Neuronal stem cell (in vitro differentiated cells): ENCODE measurements around the gene GRIA2.

Experiments used
- DNase-seq: peaks from one replicate; pipeline ENCODE4 v3.0.0-alpha.2; 2013; ENCODE audit warnings: low spot score
- H2AFZ ChIP-seq: one replicate; pipeline ENCODE4 v1.6.1; 2013; ENCODE audit warnings: mild to moderate bottlenecking, low read length, inconsistent platforms
- H2AK5ac ChIP-seq: 2 replicates; pipeline ENCODE4 v1.6.1; 2013; ENCODE audit warnings: low read depth, mild to moderate bottlenecking, inconsistent platforms, low read length, moderate library complexity, mixed read lengths
- H2BK120ac ChIP-seq: 2 replicates; pipeline ENCODE4 v1.6.1; 2013; ENCODE audit warnings: low read depth, mild to moderate bottlenecking, inconsistent platforms, low read length, moderate library complexity, mixed read lengths
- H2BK12ac ChIP-seq: one replicate; pipeline ENCODE4 v1.6.1; 2013; ENCODE audit warnings: low read length, inconsistent platforms
- H2BK15ac ChIP-seq: 2 replicates; pipeline ENCODE4 v1.6.1; 2013; ENCODE audit warnings: mild to moderate bottlenecking, low read length, inconsistent platforms, mixed read lengths
- H2BK5ac ChIP-seq: one replicate; pipeline ENCODE4 v1.6.1; 2013; ENCODE audit warnings: inconsistent platforms, mild to moderate bottlenecking, low read length, moderate library complexity
- H3K14ac ChIP-seq: one replicate; pipeline ENCODE4 v1.6.1; 2013; ENCODE audit warnings: low read length, inconsistent platforms
- H3K18ac ChIP-seq: 2 replicates; pipeline ENCODE4 v1.6.1; 2013; ENCODE audit warnings: low read length, inconsistent platforms
- H3K23ac ChIP-seq: 2 replicates; pipeline ENCODE4 v1.6.1; 2013; ENCODE audit warnings: low read depth, mild to moderate bottlenecking, mixed read lengths, low read length, inconsistent platforms; ENCODE audit not compliant: poor library complexity
- H3K27ac ChIP-seq: replicated peaks from 3 replicates; pipeline ENCODE4 v1.5.1; 2013; ENCODE audit warnings: low read length, inconsistent platforms
- H3K27me3 ChIP-seq, 3 experiments: 2 replicates each; pipeline ENCODE4 v1.6.1; 2013; ENCODE audit warnings: low read length in 3 of 3, mild to moderate bottlenecking in 2 of 3, inconsistent platforms in 1 of 3, low read depth in 1 of 3, mixed read lengths in 1 of 3, moderate library complexity in 1 of 3; ENCODE audit not compliant: control insufficient read depth in 3 of 3, insufficient read depth in 3 of 3
- H3K36me3 ChIP-seq, 2 donors: replicated peaks in 1 of 2; 2 replicates each; pipeline ENCODE4 v1.6.1; 2013; ENCODE audit warnings: low read length in 2 of 2; ENCODE audit not compliant: control insufficient read depth in 2 of 2, insufficient read depth in 2 of 2
- H3K4ac ChIP-seq: 2 replicates; pipeline ENCODE4 v1.6.1; 2013; ENCODE audit warnings: inconsistent platforms, mild to moderate bottlenecking, low read length, moderate library complexity
- H3K4me1 ChIP-seq, 2 donors: 1 replicate in 1 of 2; 2 replicates in 1 of 2; pipeline ENCODE4 v1.6.1; 2013; ENCODE audit warnings: low read length in 2 of 2, low read depth in 1 of 2; ENCODE audit not compliant: control insufficient read depth in 2 of 2, insufficient read depth in 1 of 2
- H3K4me2 ChIP-seq: one replicate; pipeline ENCODE4 v1.6.1; 2013; ENCODE audit warnings: mild to moderate bottlenecking, low read length, inconsistent platforms; ENCODE audit not compliant: insufficient read depth, poor library complexity, severe bottlenecking
- H3K4me3 ChIP-seq, 2 donors: 2 replicates each; pipeline ENCODE4 v1.5.1; 2013; ENCODE audit warnings: low read length in 2 of 2, mild to moderate bottlenecking in 2 of 2, inconsistent platforms in 1 of 2, moderate library complexity in 1 of 2
- H3K79me1 ChIP-seq: one replicate; pipeline ENCODE4 v1.6.1; 2013; ENCODE audit warnings: low read depth, mild to moderate bottlenecking, inconsistent platforms, low read length, moderate library complexity
- H3K9ac ChIP-seq: one replicate; pipeline ENCODE4 v1.6.1; 2013; ENCODE audit warnings: mild to moderate bottlenecking, low read depth, low read length, inconsistent platforms; ENCODE audit not compliant: poor library complexity
- H3K9me3 ChIP-seq, 2 donors: replicated peaks in 1 of 2; 2 replicates each; pipeline versions ENCODE3 to v1.6.1; 2013; ENCODE audit warnings: low read length in 2 of 2, mild to moderate bottlenecking in 2 of 2, inconsistent platforms in 1 of 2, low read depth in 1 of 2, mixed read lengths in 1 of 2, moderate library complexity in 1 of 2; ENCODE audit not compliant: control insufficient read depth in 2 of 2, insufficient read depth in 1 of 2
- H4K8ac ChIP-seq: one replicate; pipeline ENCODE4 v1.6.1; 2013; ENCODE audit warnings: low read depth, mild to moderate bottlenecking, inconsistent platforms, low read length, moderate library complexity
- H4K91ac ChIP-seq: one replicate; pipeline ENCODE4 v1.6.1; 2013; ENCODE audit warnings: low read length, low read depth, mild to moderate bottlenecking, inconsistent platforms; ENCODE audit not compliant: poor library complexity
- WGBS, 2 donors: extraction: QIAGEN DNeasy Blood & Tissue Kit; methylation state at CpG; one replicate each; pipeline ENCODE4 v1.1.7; 2013; ENCODE audit warnings: missing lambda C conversion rate in 2 of 2, mixed read lengths in 1 of 2; ENCODE audit not compliant: insufficient read length in 2 of 2, insufficient replicate concordance in 1 of 2; ENCODE audit errors: extremely low coverage in 2 of 2; 5-methylcytosine and 5-hydroxymethylcytosine counted together

Gene GRIA2

DNA sequence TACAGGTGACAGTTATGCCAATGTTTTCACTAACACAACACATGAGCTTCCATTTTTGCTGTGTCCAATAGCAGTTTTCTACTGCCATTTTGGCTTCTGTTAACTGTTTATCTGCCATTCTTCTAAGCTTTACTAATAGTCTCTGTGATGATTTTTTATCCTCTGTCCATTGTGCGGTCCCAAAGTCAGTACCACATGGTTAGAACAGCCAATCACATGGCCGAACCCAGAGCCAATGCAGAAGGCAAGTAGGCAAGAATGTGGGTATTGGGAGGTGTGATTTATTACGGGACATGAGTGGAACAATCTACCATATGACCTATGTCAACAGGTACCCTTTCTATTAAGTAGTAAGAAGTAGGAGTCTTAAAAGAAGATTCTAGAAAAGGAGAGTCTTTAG is 61.5 kb downstream of the GRIA2 start:
- no peak overlapping the region for H2BK120ac ChIP-seq
- WGBS, 2 donors = no CpG with 5 or more reads among the region's 3 CpGs

DNA sequence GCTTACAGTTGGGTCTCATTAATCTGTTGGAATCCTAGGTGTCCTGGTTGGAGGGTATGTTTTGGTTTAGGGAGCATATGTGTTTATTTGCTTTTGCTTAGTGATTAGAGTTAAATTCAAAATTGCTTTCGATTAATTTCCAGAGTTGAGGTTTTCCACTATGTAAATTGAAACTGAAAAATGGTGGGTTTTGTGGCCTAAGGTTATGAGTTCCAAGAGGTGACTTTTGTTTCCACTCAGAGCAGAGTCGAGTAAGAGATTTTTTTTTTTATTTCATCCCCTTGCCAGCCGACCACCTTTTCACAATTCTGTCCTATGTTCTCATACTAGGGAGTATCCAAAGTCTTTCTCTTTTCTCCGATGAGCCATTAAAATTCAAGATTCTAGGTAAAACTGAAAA is 66.9 kb downstream of the GRIA2 start:
- Histone ChIP-seq H3K4me3 (no peak overlapping the region), H2BK120ac (no peak overlapping the region), H4K8ac (no peak overlapping the region), H3K27ac (no peak overlapping the region), H3K36me3 (no peaks in the 10 kb centered on the region), H3K23ac (no peak overlapping the region), H2BK5ac (no peak overlapping the region), H2BK15ac (no peak overlapping the region), H3K4me2 (no peak overlapping the region), H4K91ac (no peak overlapping the region), H3K18ac (no peak overlapping the region), H3K4me1 (no peaks in the 10 kb centered on the region), H3K27me3 (no peaks in the 10 kb centered on the region), H2AFZ (no peak overlapping the region), H2BK12ac (no peak overlapping the region), H3K9ac (no peak overlapping the region), H3K79me1 (no peaks in the 10 kb centered on the region), H3K14ac (no peak overlapping the region), H3K4ac (no peak overlapping the region), H3K9me3 (no peaks in the 10 kb centered on the region), H2AK5ac (no peak overlapping the region)
- DNase-seq = no peak
- no CpG with 5 or more reads among the region's 4 CpGs for WGBS, 2 donors

More for the DNA sequence above, 61.5 kb downstream of the GRIA2 start:
- Histone ChIP-seq H3K14ac (no peak overlapping the region), H2AFZ (no peak overlapping the region), H3K4me3 (no peak overlapping the region), H3K36me3 (no peaks in the 10 kb centered on the region), H2BK15ac (no peak overlapping the region), H3K9me3 (no peaks in the 10 kb centered on the region), H3K9ac (no peak overlapping the region), H4K8ac (no peak overlapping the region), H3K79me1 (no peaks in the 10 kb centered on the region), H2BK12ac (no peak overlapping the region), H3K23ac (no peak overlapping the region), H3K27ac (no peak overlapping the region), H3K27me3 (no peaks in the 10 kb centered on the region), H3K18ac (no peak overlapping the region), H3K4me2 (no peak overlapping the region), H2AK5ac (no peak overlapping the region), H4K91ac (no peak overlapping the region), H3K4me1 (no peaks in the 10 kb centered on the region), H3K4ac (no peak overlapping the region), H2BK5ac (no peak overlapping the region)
- no peak for DNase-seq

DNA sequence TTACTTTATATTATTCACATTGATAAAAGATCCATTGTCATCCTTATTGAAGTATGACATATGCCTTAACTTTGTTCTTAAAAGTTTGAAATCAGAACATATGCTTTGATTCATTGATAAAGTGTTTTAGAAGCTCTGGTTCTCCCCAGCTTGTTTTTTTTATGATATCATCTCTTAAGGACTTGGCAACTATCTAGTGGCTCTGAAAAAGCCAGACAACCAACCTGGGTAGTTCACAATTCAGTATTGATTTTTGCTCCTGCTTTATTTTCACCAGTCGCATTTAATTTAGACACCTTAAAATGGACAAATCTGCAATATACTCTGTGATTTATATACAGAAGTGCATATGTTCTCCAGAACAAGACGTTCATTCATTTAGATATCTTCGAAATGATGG is 70.1 kb downstream of the GRIA2 start:
- DNase-seq = no peak

DNA sequence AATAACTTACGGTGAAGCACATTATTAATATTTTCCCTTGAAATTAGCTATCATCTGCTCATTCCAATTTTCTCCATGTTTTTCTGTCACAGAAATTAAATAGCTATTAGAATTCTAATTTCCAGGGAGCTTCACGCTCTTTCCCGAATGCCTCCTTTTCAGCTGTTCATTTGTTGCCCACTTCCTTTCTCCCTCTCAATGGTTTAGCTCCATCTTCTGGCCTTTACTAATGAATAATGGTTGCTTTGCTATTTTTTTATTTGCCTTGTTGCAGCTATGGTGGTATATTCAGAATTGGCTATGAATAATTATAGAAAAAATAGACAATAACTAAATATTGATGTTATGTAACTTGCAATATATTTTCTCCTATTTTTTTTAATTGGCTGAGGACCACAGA is 70.5 kb downstream of the GRIA2 start:
- Histone ChIP-seq H4K91ac (no peak overlapping the region), H2AFZ (no peak overlapping the region), H2AK5ac (no peak overlapping the region), H2BK15ac (no peak overlapping the region), H3K23ac (no peak overlapping the region), H3K9me3 (no peaks in the 10 kb centered on the region), H3K4me2 (no peak overlapping the region), H3K27me3 (no peaks in the 10 kb centered on the region), H4K8ac (no peak overlapping the region), H3K79me1 (no peaks in the 10 kb centered on the region), H3K36me3 (no peaks in the 10 kb centered on the region), H3K4me1 (no peaks in the 10 kb centered on the region), H3K18ac (no peak overlapping the region), H2BK5ac (no peak overlapping the region), H3K4ac (no peak overlapping the region), H3K4me3 (no peak overlapping the region), H3K27ac (no peak overlapping the region), H2BK120ac (no peak overlapping the region), H3K9ac (no peak overlapping the region), H2BK12ac (no peak overlapping the region), H3K14ac (no peak overlapping the region)
- no peak for DNase-seq
- no CpG with 5 or more reads among the region's 3 CpGs for WGBS, 2 donors

More for the DNA sequence above, 70.1 kb downstream of the GRIA2 start:
- H3K14ac ChIP-seq = no peak overlapping the region
- no peak overlapping the region for H4K8ac ChIP-seq
- H3K4ac ChIP-seq = no peak overlapping the region
- no peak overlapping the region for H4K91ac ChIP-seq
- H3K23ac ChIP-seq = no peak overlapping the region
- no peak overlapping the region for H3K4me3 ChIP-seq
- no peaks in the 10 kb centered on the region for H3K9me3 ChIP-seq
- no peak overlapping the region for H2BK5ac ChIP-seq
- WGBS, 2 donors = no CpG with 5 or more reads among the region's 3 CpGs
- no peak overlapping the region for H3K27ac ChIP-seq
- H3K18ac ChIP-seq = no peak overlapping the region
- H2AK5ac ChIP-seq = no peak overlapping the region
- H3K4me2 ChIP-seq = no peak overlapping the region
- no peaks in the 10 kb centered on the region for H3K36me3 ChIP-seq
- no peak overlapping the region for H2BK12ac ChIP-seq
- H3K79me1 ChIP-seq = no peaks in the 10 kb centered on the region
- H2BK15ac ChIP-seq = no peak overlapping the region
- H3K9ac ChIP-seq = no peak overlapping the region
- H3K4me1 ChIP-seq = no peaks in the 10 kb centered on the region
- H3K27me3 ChIP-seq = no peaks in the 10 kb centered on the region
- H2BK120ac ChIP-seq = no peak overlapping the region
- no peak overlapping the region for H2AFZ ChIP-seq
